Glomerular visceral epithelial cell (primary cell): ENCODE data around the gene SLC28A3.
A peak's percentile ranks its signal among the peaks of the same experiment; 100 is the strongest.
"Not testable (repeated sequence)": the region's sequence is repeated elsewhere in the genome, so short reads cannot be mapped to it uniquely, and the experiment has no call there.

Experiments
- DNase-seq: peaks from one replicate; pipeline ENCODE4 v3.0.0-alpha.2; 2016; ENCODE audit errors: extremely low spot score

The SLC28A3 gene

GRCh38 chr9:84340535-84340934, at the start of gene SLC28A3:
Gene SLC28A3, minus strand, starts transcription at chr9:84340758. Its CDS starts 125 bp downstream, at chr9:84340633.
- DNase-seq, result no peak

DNA sequence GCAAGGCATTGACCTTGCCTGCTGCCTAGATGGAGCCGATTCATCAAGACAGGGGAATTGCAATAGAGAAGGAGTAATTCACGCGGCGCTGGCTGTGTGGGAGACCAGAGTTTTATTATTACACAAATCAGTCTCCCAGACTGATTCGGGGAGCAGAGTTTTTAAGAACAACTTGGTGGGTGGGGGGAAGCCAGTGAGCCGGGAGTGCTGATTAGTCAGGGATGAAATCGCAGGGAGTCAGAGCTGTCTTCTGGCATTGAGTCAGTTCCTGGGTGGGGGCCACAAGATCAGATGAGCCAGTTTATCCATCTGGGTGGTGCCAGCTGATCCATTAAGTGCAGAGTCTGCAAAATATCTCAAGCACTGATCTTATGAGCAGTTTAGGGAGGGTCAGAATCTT, 49.7 kb upstream of the SLC28A3 start:
- DNase-seq, result peak; percentile 6

DNA sequence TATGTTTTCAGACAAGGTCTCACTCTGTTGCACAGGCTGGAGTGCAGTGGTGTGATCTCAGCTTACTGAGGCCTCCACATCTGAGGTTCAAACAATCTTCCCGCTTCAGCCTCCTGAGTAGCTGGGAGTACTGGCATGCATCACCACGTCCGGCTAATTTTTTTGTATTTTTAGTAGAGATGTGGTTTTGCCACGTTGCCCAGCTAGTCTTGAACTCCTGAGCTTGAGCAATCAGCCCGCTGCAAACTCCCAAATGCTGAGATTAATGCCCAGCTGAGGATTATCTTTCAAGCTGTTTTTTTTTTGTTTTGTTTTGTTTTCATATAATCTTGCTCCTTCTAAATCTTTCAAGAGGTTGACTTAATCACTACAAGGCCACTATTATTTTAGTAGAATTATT, 47.3 kb upstream of the SLC28A3 start:
- no peak for DNase-seq

GRCh38 chr9:84386753-84387152, 46.2 kb upstream of the SLC28A3 start:
- DNase-seq, result no peak

DNA sequence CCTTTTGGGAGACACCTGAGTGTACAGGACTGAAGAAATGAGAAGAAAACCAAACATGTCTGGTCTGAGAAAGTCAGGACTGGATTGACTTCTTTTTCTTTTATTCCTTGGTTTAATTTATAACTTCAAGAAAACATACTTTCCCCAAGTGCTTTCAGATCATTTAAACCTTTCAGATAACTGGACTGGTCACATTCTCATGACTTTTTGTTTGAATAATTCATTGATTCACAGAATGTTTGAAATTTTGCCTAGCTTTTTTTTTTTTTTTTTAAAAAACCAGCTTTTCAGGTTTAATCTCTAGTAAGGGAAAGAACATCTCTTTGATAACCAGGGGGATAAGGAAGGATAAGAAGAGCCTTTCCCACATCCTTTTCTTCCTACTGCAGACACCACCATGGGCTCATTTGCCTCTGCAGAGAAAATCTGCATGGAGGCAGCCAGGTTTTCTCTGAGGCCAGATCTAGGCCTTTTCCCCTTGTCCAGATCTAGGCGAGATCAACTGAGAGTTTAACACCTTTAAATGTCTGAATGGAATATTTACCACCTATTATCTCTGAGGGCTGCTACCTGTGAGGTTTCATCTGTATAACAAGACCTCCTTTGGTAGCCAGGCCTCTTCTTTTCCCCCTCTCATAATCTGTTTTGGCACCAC, 45.0 kb upstream of the SLC28A3 start:
- no peak for DNase-seq

- DNase-seq, result no peak
These were observed 44.1 kb upstream of the SLC28A3 start for GRCh38 chr9:84384617-84385016.

GRCh38 chr9:84383178-84383577, 42.6 kb upstream of the SLC28A3 start:
- no peak for DNase-seq

DNA sequence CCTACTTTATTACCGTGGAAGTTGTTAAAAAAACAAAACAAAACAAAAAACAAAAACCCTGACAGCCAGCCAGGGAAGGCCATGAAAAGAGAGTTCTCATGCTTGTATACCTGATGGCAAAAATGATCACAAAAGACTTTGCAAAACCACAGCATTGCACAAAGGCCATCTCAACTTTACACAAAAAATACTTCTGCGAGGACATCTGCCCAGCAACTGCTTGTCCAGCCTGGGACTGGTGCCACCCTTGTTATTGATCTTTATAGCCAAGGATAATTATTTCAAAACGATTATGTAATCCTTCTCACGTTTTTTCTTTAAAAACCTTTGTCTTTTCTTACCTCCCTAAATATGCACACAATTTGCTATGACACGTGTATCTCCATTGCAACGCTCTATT, 42.2 kb upstream of the SLC28A3 start:
- no peak for DNase-seq

DNA sequence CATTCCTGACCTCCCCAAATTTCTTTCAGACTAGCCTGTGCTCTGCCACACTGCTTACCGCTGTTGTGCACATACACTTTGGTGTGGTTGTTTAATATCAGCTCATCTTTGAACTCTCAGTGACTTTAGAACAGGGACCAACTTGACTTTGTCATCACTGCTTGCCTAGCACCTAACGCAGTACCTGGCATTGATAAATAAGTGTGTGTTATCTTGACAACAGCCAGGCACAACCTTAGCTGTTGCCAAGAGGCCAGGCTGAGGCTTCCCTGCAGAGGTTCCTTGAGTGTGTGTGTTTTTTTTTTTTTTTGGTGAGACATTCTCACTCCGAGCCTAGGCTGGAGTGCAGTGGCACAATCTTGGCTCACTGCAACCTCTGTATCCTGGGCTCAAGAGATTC, 41.0 kb upstream of the SLC28A3 start:
- DNase-seq, result no peak

DNA sequence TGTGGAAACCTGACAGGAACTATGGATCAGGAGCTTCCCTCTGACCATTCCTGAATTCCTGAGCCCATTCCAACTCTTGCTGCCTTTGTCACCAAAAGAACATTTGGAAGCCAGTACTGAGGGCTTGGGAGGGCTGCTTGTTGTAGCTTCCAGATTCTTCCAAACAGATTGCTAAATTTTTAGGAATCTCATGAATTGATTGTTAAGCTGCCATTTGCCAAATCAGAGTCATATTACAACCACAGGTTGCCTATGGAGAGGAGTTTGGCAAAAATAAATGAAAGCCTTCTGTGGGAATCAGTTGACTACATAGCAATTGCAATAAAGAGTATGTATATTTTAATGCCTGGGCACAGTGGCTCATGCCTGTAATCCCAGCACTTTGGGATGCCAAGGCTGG, 39.2 kb upstream of the SLC28A3 start:
- DNase-seq, result no peak

DNA sequence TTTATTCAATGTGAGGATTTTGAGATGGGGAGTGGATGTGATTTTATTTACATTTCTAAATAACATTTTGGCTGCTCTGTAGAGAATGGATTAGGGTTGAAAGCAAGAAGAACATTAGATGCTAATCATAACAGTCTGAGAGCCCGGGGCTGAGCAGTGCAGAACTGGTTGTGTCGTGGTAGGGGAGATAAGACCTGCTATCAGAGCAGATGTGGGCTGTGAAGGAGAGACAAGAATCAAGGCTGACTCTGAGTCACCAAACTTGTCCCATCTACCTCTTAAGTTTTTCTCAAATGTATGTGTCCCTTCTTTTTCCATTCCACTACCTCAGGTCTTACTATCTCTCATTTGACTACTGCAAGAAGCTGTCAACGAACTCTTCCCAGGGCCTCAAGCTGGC, 35.4 kb upstream of the SLC28A3 start:
- DNase-seq, result no peak

- DNase-seq, result no peak
These were observed 34.0 kb upstream of the SLC28A3 start for GRCh38 chr9:84374516-84374915.

DNA sequence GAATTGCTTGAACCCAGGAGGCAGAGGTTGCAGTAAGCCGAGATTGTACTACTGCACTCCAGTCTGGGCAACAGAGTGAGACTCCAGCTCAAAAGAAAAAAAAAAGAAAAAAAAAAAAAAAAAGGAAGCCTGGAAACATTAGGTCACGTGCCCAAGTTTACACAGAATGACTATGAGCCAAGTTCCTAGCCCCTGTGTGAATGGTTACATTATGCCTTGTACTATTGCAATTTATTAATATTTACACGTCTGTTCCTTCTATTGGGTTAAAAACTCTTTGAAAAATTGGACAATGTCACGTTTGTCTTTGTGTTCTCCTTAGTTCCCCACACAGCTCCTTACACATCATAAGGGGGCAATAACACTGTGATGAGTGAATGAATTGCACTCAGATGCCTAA, 33.5 kb upstream of the SLC28A3 start:
- no peak for DNase-seq

GRCh38 chr9:84371737-84372136, 31.2 kb upstream of the SLC28A3 start:
- peak; percentile 19 for DNase-seq

GRCh38 chr9:84368601-84369000, 28.0 kb upstream of the SLC28A3 start:
- DNase-seq, result no peak

GRCh38 chr9:84367726-84368125, 27.2 kb upstream of the SLC28A3 start:
- not testable (repeated sequence) for DNase-seq

DNA sequence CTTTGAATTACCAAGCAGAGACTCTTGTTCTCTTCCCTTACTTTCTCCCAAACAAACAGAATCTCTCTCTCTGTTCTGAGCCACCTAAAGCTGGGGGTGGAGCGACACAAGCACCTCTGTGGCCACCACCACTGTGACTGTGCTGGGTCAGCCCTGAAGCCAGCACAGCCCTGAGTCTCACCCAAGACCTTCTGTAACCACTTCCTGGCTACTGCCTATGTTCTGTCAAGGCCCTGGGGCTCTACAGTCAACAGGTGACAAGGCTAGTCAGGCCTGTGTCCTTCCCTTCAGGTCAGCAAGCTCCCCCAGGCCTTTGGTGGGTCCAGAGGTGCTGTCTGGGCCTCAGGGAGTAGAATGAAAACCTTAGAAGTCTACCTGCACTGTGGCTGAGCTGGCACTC, 26.1 kb upstream of the SLC28A3 start:
- no peak for DNase-seq

GRCh38 chr9:84364894-84365490, 24.4 kb upstream of the SLC28A3 start:
- DNase-seq, result not testable (repeated sequence)

- no peak for DNase-seq
These were observed 21.1 kb upstream of the SLC28A3 start for GRCh38 chr9:84361645-84362044.

DNA sequence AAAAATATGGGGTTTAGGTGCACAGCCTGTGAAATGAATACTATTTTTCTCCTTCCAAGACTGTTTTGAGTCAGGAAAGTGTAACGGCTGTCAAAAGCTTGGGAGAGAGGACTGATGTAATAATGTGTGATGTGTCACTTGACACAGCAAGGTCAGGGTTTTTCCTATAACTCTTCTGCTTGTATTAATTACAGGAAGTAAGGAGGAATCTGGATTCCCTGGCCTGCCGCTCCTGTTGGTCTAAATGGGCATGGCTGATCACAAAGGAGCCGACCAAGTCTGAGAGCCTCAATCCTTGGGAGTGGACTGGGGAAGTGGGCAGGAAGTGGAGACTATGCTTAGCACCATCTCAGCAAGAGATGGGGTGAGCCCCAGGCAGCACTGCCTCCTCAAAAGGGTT, 16.7 kb upstream of the SLC28A3 start:
- no peak for DNase-seq

GRCh38 chr9:84354035-84354434, 13.5 kb upstream of the SLC28A3 start:
- no peak for DNase-seq

- DNase-seq, result no peak
These were observed 9.1 kb upstream of the SLC28A3 start for GRCh38 chr9:84349671-84350070.

GRCh38 chr9:84343111-84343521, 2.6 kb upstream of the SLC28A3 start:
- DNase-seq, result no peak

- peak; percentile 17 for DNase-seq
These were observed 596 bp downstream of the SLC28A3 start for GRCh38 chr9:84339962-84340361.
